GM23338 (cell line): Measurements from ENCODE around the gene MYLK4. TPM values are rescaled to one million over a fixed set of nuclear protein-coding genes. Genes with fewer than 3 reads are reported as not detected.

Experiments used
- ATAC-seq: fragments of 200-7000 bp; cut with Tn5 transposase; 3 replicates; pipeline ENCODE4 v1.9.1; 2020
- DNase-seq: peaks from one replicate; pipeline ENCODE4 v3.0.0-alpha.2; 2015; ENCODE audit warnings: low spot score
- H2AFZ ChIP-seq: fragments of 200-600 bp; sonication (generic); 2 replicates; pipeline ENCODE4 v1.8.0; 2016; ENCODE audit warnings: antibody characterized with exemption, mild to moderate bottlenecking, moderate library complexity
- H3F3A ChIP-seq: fragments of 200-600 bp; sonication (generic); replicated peaks from 2 replicates; pipeline ENCODE4 v1.8.0; 2017; ENCODE audit warnings: antibody characterized with exemption, mixed run types, low read depth
- H3K27ac ChIP-seq: fragments of 200-600 bp; sonication (generic); 2 replicates; pipeline ENCODE4 v1.6.1; 2016; ENCODE audit warnings: low read depth
- H3K27me3 ChIP-seq: fragments of 200-600 bp; sonication (generic); 2 replicates; pipeline ENCODE4 v1.8.0; 2016; ENCODE audit warnings: mild to moderate bottlenecking, mixed run types, moderate library complexity; ENCODE audit not compliant: insufficient read depth
- H3K36me3 ChIP-seq: fragments of 200-600 bp; sonication (generic); 2 replicates; pipeline ENCODE4 v1.8.0; 2016; ENCODE audit warnings: mild to moderate bottlenecking; ENCODE audit not compliant: insufficient read depth
- H3K4me1 ChIP-seq: fragments of 200-600 bp; sonication (generic); 2 replicates; pipeline ENCODE4 v1.8.0; 2016; ENCODE audit warnings: mild to moderate bottlenecking, moderate library complexity; ENCODE audit not compliant: insufficient read depth
- H3K4me2 ChIP-seq: fragments of 200-600 bp; sonication (generic); 2 replicates; pipeline ENCODE4 v1.7.1; 2017; ENCODE audit warnings: mixed run types
- H3K4me3 ChIP-seq: fragments of 200-600 bp; sonication (generic); 2 replicates; pipeline ENCODE4 v1.6.1; 2016; ENCODE audit warnings: mixed run types
- H3K79me2 ChIP-seq: fragments of 200-600 bp; sonication (generic); replicated peaks from 2 replicates; pipeline ENCODE4 v1.8.0; 2017; ENCODE audit warnings: mild to moderate bottlenecking; ENCODE audit not compliant: insufficient read depth
- H3K9me2 ChIP-seq: fragments of 200-600 bp; sonication (generic); 2 replicates; pipeline ENCODE4 v1.8.0; 2017; ENCODE audit not compliant: insufficient read depth
- H4K20me1 ChIP-seq: fragments of 200-600 bp; sonication (generic); replicated peaks from 2 replicates; pipeline ENCODE4 v1.8.0; 2017; ENCODE audit warnings: mild to moderate bottlenecking; ENCODE audit not compliant: insufficient read depth
- H3K27ac Mint-ChIP-seq: 2 replicates; pipeline ENCODE4 v1.8.0; 2020; ENCODE audit warnings: inconsistent platforms, mild to moderate bottlenecking, moderate library complexity, mixed read lengths
- H3K27me3 Mint-ChIP-seq: 3 replicates; pipeline ENCODE4 v1.8.0; 2022; ENCODE audit warnings: low read depth, mild to moderate bottlenecking, moderate library complexity, mixed read lengths, inconsistent platforms; ENCODE audit not compliant: insufficient read depth, poor library complexity
- H3K36me3 Mint-ChIP-seq: 3 replicates; pipeline ENCODE4 v1.8.0; 2021; ENCODE audit warnings: low read depth, mild to moderate bottlenecking, inconsistent platforms, moderate library complexity, mixed read lengths
- H3K4me1 Mint-ChIP-seq: 3 replicates; pipeline ENCODE4 v1.8.0; 2020; ENCODE audit warnings: mild to moderate bottlenecking, inconsistent platforms, mixed read lengths
- H3K4me3 Mint-ChIP-seq: 3 replicates; pipeline ENCODE4 v1.8.0; 2021; ENCODE audit warnings: moderate library complexity, mild to moderate bottlenecking, inconsistent platforms, mixed read lengths
- H3K9me3 Mint-ChIP-seq: 3 replicates; pipeline ENCODE4 v1.8.0; 2020; ENCODE audit warnings: moderate library complexity, mild to moderate bottlenecking, inconsistent platforms, mixed read lengths
- CREB1 ChIP-seq: fragments of 250-450 bp; sonication (Bioruptor Pico); IDR thresholded peaks from 2 replicates; pipeline ENCODE4 v1.5.0; 2020; ENCODE audit warnings: low read depth, mild to moderate bottlenecking, moderate library complexity
- EZH2 ChIP-seq: fragments of 200-600 bp; sonication (generic); IDR thresholded peaks from one replicate; pipeline ENCODE4 v1.8.0; 2017; ENCODE audit warnings: antibody characterized with exemption, mild to moderate bottlenecking, low read depth; ENCODE audit not compliant: unreplicated experiment
- EZH2phosphoT487 ChIP-seq: fragments of 200-600 bp; sonication (generic); IDR thresholded peaks from one replicate; pipeline ENCODE4 v1.8.1; 2018; ENCODE audit warnings: antibody characterized with exemption; ENCODE audit not compliant: unreplicated experiment
- JUNB ChIP-seq: IDR thresholded peaks from one replicate; pipeline ENCODE4 v1.6.1; 2016; ENCODE audit warnings: antibody characterized with exemption; ENCODE audit not compliant: unreplicated experiment
- NANOG ChIP-seq: IDR thresholded peaks from 2 replicates; pipeline ENCODE4 v1.6.1; 2016; ENCODE audit warnings: antibody characterized with exemption, borderline replicate concordance
- POLR2AphosphoS5 ChIP-seq: IDR thresholded peaks from 2 replicates; pipeline ENCODE4 v1.6.1; 2016; ENCODE audit warnings: antibody characterized with exemption, low read depth
- STAT1 ChIP-seq: IDR thresholded peaks from one replicate; pipeline ENCODE4 v1.6.1; 2016; ENCODE audit warnings: antibody characterized with exemption; ENCODE audit not compliant: unreplicated experiment
- ZNF114 ChIP-seq: fragments of 250-450 bp; sonication (Bioruptor Pico); IDR thresholded peaks from 2 replicates; pipeline ENCODE4 v1.5.0; 2020; ENCODE audit warnings: mild to moderate bottlenecking, moderate library complexity
- ZNF331 ChIP-seq: fragments of 250-450 bp; sonication (Bioruptor Pico); IDR thresholded peaks from 2 replicates; pipeline ENCODE4 v1.5.0; 2020; ENCODE audit warnings: low read depth, mild to moderate bottlenecking, moderate library complexity
- polyA plus RNA-seq: library from polyadenylated mRNA; unstranded; fragments of >200 nt; fragmentation: Nextera tagmentation; extraction: Ambion mirVana; gene quantifications from 2 replicates; pipeline ENCODE4 v1.2.1, GENCODE V29; 2016
- total RNA-seq: library from RNA; depleted of rRNA; stranded (reverse); fragments of >200 nt; shearing (Covaris generic); gene quantifications from 2 replicates; pipeline ENCODE4 v1.2.3, GENCODE V29; 2014
- TF ChIP-seq, protein P1 (sequence below): IDR thresholded peaks from 2 replicates; pipeline ENCODE4 v1.6.1; 2016; ENCODE audit warnings: antibody characterized with exemption
- TF ChIP-seq, protein P2 (sequence below), 2 experiments: fragments of 200-600 bp in 1 of 2; sonication (generic) in 1 of 2; conservative IDR thresholded peaks; 2 replicates each; pipeline versions ENCODE4 v1.5.1 to v1.6.1; 2016 to 2017; ENCODE audit warnings: antibody characterized with exemption in 2 of 2, low read depth in 2 of 2, mild to moderate bottlenecking in 2 of 2, moderate library complexity in 1 of 2
- TF ChIP-seq, protein P3 (sequence below): fragments of 250-450 bp; sonication (Bioruptor Pico); IDR thresholded peaks from 2 replicates; pipeline ENCODE4 v1.5.0; 2020; ENCODE audit warnings: mild to moderate bottlenecking, moderate library complexity
- TF ChIP-seq, protein P4 (sequence below): IDR thresholded peaks from one replicate; pipeline ENCODE4 v1.6.1; 2018; ENCODE audit warnings: antibody characterized with exemption; ENCODE audit not compliant: unreplicated experiment

MYLK4 gene
- total and polyA plus RNA-seq, 2 experiments from 2014 or later, result 0.03 to 0.17 TPM

DNA sequence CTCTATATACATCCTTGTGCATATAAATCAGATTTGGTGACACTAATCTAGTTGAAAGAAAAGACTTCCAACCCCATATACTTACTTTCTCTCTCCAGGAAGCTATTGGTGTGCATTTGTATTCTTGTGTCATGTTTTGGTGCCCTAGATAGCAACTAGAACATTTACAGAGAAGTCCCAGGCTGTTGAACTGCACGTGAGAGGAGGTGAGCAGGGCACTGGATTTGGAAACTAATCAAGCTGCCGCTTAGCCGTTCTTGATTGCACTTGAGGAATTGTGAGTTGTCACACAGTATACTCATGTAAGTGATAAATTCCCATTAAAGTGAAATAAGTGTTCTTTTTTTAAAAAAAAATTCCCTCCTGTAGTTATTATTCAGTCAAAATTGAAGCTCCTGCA, 22.1 kb upstream of the MYLK4 start:
- Histone ChIP-seq H4K20me1 (peaks cover 48% of the 10 kb centered on the region), H3K9me2 (no peaks in the 10 kb centered on the region), H3K4me1 (peaks cover 21% of the 10 kb centered on the region), H3K79me2 (peaks cover 98% of the 10 kb centered on the region), H3F3A (no peaks in the 10 kb centered on the region), H3K36me3 (no peaks in the 10 kb centered on the region), H2AFZ (no peak overlapping the region), H3K27me3 (no peaks in the 10 kb centered on the region), H3K4me3 (no peak overlapping the region), H3K4me2 (no peak overlapping the region), H3K27ac (no peak overlapping the region)
- ATAC-seq, result no peak
- Mint-ChIP-seq H3K27ac (no peak overlapping the region), H3K9me3 (no peaks in the 10 kb centered on the region), H3K4me3 (no peak overlapping the region), H3K4me1 (peaks cover 25% of the 10 kb centered on the region), H3K36me3 (peaks cover 8% of the 10 kb centered on the region), H3K27me3 (no peaks in the 10 kb centered on the region)
- TF ChIP-seq NANOG (no peak), EZH2phosphoT487 (no peak), CREB1 (CRISPR knock-in tag) (no peak), POLR2AphosphoS5 (no peak), EZH2 (no peak), STAT1 (no peak), ZNF331 (no peak), JUNB (no peak), ZNF114 (CRISPR knock-in tag) (no peak)
- TF ChIP-seq, protein P1, sequence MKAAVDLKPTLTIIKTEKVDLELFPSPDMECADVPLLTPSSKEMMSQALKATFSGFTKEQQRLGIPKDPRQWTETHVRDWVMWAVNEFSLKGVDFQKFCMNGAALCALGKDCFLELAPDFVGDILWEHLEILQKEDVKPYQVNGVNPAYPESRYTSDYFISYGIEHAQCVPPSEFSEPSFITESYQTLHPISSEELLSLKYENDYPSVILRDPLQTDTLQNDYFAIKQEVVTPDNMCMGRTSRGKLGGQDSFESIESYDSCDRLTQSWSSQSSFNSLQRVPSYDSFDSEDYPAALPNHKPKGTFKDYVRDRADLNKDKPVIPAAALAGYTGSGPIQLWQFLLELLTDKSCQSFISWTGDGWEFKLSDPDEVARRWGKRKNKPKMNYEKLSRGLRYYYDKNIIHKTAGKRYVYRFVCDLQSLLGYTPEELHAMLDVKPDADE, result no peak
- TF ChIP-seq, protein P2, sequence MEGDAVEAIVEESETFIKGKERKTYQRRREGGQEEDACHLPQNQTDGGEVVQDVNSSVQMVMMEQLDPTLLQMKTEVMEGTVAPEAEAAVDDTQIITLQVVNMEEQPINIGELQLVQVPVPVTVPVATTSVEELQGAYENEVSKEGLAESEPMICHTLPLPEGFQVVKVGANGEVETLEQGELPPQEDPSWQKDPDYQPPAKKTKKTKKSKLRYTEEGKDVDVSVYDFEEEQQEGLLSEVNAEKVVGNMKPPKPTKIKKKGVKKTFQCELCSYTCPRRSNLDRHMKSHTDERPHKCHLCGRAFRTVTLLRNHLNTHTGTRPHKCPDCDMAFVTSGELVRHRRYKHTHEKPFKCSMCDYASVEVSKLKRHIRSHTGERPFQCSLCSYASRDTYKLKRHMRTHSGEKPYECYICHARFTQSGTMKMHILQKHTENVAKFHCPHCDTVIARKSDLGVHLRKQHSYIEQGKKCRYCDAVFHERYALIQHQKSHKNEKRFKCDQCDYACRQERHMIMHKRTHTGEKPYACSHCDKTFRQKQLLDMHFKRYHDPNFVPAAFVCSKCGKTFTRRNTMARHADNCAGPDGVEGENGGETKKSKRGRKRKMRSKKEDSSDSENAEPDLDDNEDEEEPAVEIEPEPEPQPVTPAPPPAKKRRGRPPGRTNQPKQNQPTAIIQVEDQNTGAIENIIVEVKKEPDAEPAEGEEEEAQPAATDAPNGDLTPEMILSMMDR (conservative IDR thresholded peaks at IDR 0.05; ENCODE audit: low read depth in 2 of 2), result no peak
- TF ChIP-seq, protein P3, sequence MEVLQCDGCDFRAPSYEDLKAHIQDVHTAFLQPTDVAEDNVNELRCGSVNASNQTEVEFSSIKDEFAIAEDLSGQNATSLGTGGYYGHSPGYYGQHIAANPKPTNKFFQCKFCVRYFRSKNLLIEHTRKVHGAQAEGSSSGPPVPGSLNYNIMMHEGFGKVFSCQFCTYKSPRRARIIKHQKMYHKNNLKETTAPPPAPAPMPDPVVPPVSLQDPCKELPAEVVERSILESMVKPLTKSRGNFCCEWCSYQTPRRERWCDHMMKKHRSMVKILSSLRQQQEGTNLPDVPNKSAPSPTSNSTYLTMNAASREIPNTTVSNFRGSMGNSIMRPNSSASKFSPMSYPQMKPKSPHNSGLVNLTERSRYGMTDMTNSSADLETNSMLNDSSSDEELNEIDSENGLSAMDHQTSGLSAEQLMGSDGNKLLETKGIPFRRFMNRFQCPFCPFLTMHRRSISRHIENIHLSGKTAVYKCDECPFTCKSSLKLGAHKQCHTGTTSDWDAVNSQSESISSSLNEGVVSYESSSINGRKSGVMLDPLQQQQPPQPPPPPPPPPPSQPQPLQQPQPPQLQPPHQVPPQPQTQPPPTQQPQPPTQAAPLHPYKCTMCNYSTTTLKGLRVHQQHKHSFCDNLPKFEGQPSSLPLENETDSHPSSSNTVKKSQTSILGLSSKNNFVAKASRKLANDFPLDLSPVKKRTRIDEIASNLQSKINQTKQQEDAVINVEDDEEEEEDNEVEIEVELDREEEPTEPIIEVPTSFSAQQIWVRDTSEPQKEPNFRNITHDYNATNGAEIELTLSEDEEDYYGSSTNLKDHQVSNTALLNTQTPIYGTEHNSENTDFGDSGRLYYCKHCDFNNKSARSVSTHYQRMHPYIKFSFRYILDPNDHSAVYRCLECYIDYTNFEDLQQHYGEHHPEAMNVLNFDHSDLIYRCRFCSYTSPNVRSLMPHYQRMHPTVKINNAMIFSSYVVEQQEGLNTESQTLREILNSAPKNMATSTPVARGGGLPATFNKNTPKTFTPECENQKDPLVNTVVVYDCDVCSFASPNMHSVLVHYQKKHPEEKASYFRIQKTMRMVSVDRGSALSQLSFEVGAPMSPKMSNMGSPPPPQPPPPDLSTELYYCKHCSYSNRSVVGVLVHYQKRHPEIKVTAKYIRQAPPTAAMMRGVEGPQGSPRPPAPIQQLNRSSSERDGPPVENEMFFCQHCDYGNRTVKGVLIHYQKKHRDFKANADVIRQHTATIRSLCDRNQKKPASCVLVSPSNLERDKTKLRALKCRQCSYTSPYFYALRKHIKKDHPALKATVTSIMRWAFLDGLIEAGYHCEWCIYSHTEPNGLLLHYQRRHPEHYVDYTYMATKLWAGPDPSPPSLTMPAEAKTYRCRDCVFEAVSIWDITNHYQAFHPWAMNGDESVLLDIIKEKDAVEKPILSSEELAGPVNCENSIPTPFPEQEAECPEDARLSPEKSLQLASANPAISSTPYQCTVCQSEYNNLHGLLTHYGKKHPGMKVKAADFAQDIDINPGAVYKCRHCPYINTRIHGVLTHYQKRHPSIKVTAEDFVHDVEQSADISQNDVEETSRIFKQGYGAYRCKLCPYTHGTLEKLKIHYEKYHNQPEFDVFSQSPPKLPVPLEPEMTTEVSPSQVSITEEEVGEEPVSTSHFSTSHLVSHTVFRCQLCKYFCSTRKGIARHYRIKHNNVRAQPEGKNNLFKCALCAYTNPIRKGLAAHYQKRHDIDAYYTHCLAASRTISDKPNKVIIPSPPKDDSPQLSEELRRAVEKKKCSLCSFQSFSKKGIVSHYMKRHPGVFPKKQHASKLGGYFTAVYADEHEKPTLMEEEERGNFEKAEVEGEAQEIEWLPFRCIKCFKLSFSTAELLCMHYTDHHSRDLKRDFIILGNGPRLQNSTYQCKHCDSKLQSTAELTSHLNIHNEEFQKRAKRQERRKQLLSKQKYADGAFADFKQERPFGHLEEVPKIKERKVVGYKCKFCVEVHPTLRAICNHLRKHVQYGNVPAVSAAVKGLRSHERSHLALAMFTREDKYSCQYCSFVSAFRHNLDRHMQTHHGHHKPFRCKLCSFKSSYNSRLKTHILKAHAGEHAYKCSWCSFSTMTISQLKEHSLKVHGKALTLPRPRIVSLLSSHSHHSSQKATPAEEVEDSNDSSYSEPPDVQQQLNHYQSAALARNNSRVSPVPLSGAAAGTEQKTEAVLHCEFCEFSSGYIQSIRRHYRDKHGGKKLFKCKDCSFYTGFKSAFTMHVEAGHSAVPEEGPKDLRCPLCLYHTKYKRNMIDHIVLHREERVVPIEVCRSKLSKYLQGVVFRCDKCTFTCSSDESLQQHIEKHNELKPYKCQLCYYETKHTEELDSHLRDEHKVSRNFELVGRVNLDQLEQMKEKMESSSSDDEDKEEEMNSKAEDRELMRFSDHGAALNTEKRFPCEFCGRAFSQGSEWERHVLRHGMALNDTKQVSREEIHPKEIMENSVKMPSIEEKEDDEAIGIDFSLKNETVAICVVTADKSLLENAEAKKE (CRISPR knock-in tag), result no peak
- TF ChIP-seq, protein P4, sequence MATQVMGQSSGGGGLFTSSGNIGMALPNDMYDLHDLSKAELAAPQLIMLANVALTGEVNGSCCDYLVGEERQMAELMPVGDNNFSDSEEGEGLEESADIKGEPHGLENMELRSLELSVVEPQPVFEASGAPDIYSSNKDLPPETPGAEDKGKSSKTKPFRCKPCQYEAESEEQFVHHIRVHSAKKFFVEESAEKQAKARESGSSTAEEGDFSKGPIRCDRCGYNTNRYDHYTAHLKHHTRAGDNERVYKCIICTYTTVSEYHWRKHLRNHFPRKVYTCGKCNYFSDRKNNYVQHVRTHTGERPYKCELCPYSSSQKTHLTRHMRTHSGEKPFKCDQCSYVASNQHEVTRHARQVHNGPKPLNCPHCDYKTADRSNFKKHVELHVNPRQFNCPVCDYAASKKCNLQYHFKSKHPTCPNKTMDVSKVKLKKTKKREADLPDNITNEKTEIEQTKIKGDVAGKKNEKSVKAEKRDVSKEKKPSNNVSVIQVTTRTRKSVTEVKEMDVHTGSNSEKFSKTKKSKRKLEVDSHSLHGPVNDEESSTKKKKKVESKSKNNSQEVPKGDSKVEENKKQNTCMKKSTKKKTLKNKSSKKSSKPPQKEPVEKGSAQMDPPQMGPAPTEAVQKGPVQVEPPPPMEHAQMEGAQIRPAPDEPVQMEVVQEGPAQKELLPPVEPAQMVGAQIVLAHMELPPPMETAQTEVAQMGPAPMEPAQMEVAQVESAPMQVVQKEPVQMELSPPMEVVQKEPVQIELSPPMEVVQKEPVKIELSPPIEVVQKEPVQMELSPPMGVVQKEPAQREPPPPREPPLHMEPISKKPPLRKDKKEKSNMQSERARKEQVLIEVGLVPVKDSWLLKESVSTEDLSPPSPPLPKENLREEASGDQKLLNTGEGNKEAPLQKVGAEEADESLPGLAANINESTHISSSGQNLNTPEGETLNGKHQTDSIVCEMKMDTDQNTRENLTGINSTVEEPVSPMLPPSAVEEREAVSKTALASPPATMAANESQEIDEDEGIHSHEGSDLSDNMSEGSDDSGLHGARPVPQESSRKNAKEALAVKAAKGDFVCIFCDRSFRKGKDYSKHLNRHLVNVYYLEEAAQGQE, result no peak
- no peak for DNase-seq
